GM12892 (cell line): Measurements from ENCODE around the gene SRRT.

Source experiments
- POLR2A ChIP-seq: IDR thresholded peaks from 2 replicates; pipeline ENCODE4 v1.6.1; 2011; ENCODE audit warnings: low read depth, low read length, control low read depth
- POLR2AphosphoS5 ChIP-seq: IDR thresholded peaks from 2 replicates; pipeline ENCODE4 v1.6.1; 2011; ENCODE audit warnings: low read depth, low read length, control low read depth

GRCh38 chr7:100887516-100888290 is 12.8 kb downstream of the SRRT start:
- peak; percentile 49 for TF ChIP-seq POLR2A
- 0 out of 2 replicates have a peak, but pooled peaks have one; percentile 48 for TF ChIP-seq POLR2AphosphoS5
